NCI-H2107 treated with DMSO at 0.1 percent for 48 hours (cell line): ENCODE measurements around the gene CEACAM19.
"Not testable (repeated sequence)": the region's sequence is repeated elsewhere in the genome, so short reads cannot be mapped to it uniquely, and the experiment has no call there.

Experiments used
- DNase-seq: peaks from one replicate; lab custom pipeline; 2025; ENCODE audit not compliant: unreplicated experiment; lab: John Stamatoyannopoulos, UW

The CEACAM19 gene

GRCh38 chr19:44720396-44720795 lies 49.1 kb downstream of the CEACAM19 start:
- not testable (repeated sequence) for DNase-seq

GRCh38 chr19:44720945-44721344 lies 49.7 kb downstream of the CEACAM19 start:
- DNase-seq = no peak

- DNase-seq = not testable (repeated sequence)
Measured at GRCh38 chr19:44721369-44721768, 50.1 kb downstream of the CEACAM19 start.

- DNase-seq = no peak
Measured at GRCh38 chr19:44722131-44723121, 51.1 kb downstream of the CEACAM19 start.

GRCh38 chr19:44723299-44723951 lies 52.1 kb downstream of the CEACAM19 start:
- DNase-seq = no peak

- peak; percentile 20 for DNase-seq
Measured at GRCh38 chr19:44723952-44724319, 52.7 kb downstream of the CEACAM19 start.

- DNase-seq = no peak
Measured at GRCh38 chr19:44725251-44725650, 54.0 kb downstream of the CEACAM19 start.

- DNase-seq = no peak
Measured at GRCh38 chr19:44725684-44726083, 54.4 kb downstream of the CEACAM19 start.

GRCh38 chr19:44726465-44726864 lies 55.2 kb downstream of the CEACAM19 start:
- DNase-seq = no peak

GRCh38 chr19:44728178-44728577 lies 56.9 kb downstream of the CEACAM19 start:
- DNase-seq = no peak

GRCh38 chr19:44729516-44730033 lies 58.3 kb downstream of the CEACAM19 start:
- no peak for DNase-seq

GRCh38 chr19:44731081-44731480 lies 59.8 kb downstream of the CEACAM19 start:
- DNase-seq = no peak

GRCh38 chr19:44731622-44732021 lies 60.3 kb downstream of the CEACAM19 start:
- no peak for DNase-seq

GRCh38 chr19:44732235-44733014 lies 61.1 kb downstream of the CEACAM19 start:
- no peak for DNase-seq
